ENCODE results near the gene MEIS2. TPM values are rescaled to one million over a fixed set of nuclear protein-coding genes. Genes with fewer than 3 reads are reported as not detected.

MEIS2 gene
- polyA plus RNA-seq, 2 of the 4 experiments (the other 2 are of a cell fraction): 7.3 to 11.1 TPM

- DNase-seq (ENCODE audit: low read depth in 1 of 2, low spot score in 1 of 2): no peak
- POLR2A ChIA-PET: no interaction called here
- 66% methylated on average over 2 of the region's 2 CpGs for WGBS (ENCODE audit: missing lambda C conversion rate)
These were observed 104.2 kb downstream of the MEIS2 start for GRCh38 chr15:36996121-36996520.

GRCh38 chr15:36994790-36995189 is 105.6 kb downstream of the MEIS2 start:
- no peak overlapping the region for H3K27ac ChIP-seq
- 88% methylated on average over 8 of the region's 8 CpGs for WGBS (ENCODE audit: missing lambda C conversion rate)

More at GRCh38 chr15:36996121-36996520, 104.2 kb downstream of the MEIS2 start:
- no peaks in the 10 kb centered on the region for H3K4me1 ChIP-seq
- FAIRE-seq: no peak
- ATAC-seq: no peak
- H3K9me3 ChIP-seq: no peaks in the 10 kb centered on the region
- H3K4me2 ChIP-seq: no peak overlapping the region
- no peak for TF ChIP-seq CBX2 (IDR thresholded peaks at IDR 0.05; ENCODE audit: borderline replicate concordance, low read depth)
- no peak overlapping the region for H3K4me3 ChIP-seq
- CTCF ChIA-PET: no interaction called here
- H3K27ac ChIP-seq: no peak overlapping the region

More at GRCh38 chr15:36994790-36995189, 105.6 kb downstream of the MEIS2 start:
- Histone ChIP-seq H3K9me3 (no peaks in the 10 kb centered on the region), H3K4me3 (no peak overlapping the region), H3K4me2 (no peak overlapping the region), H3K4me1 (no peaks in the 10 kb centered on the region)
- TF ChIP-seq NPAS2 (CRISPR knock-in tag; IDR thresholded peaks at IDR 0.05; ENCODE audit: borderline replicate concordance): no peak
- TF ChIP-seq NFE2L2 (conservative IDR thresholded peaks at IDR 0.05; ENCODE audit: low read length): no peak
- TF ChIP-seq HDAC2 (IDR thresholded peaks at IDR 0.05): no peak
- TF ChIP-seq CEBPB (IDR thresholded peaks at IDR 0.05): no peak
- TF ChIP-seq USF2 (IDR thresholded peaks at IDR 0.05): no peak
- no peak for TF ChIP-seq BCL3 (IDR thresholded peaks at IDR 0.05)
- TF ChIP-seq ZNF302 (CRISPR knock-in tag; IDR thresholded peaks at IDR 0.05): no peak
- TF ChIP-seq EP300 (IDR thresholded peaks at IDR 0.05): no peak
- TF ChIP-seq TFCP2L1 (CRISPR knock-in tag; IDR thresholded peaks at IDR 0.05): no peak
- TF ChIP-seq RFX5 (IDR thresholded peaks at IDR 0.05): no peak
- TF ChIP-seq HOXB5 (CRISPR knock-in tag; IDR thresholded peaks at IDR 0.05): no peak
- TF ChIP-seq ZSCAN20 (CRISPR knock-in tag; IDR thresholded peaks at IDR 0.05): no peak
- no peak for TF ChIP-seq EHF (CRISPR knock-in tag; IDR thresholded peaks at IDR 0.05)
- no peak for TF ChIP-seq MYC (IDR thresholded peaks at IDR 0.05; ENCODE audit: borderline replicate concordance, low read length)
- no peak for TF ChIP-seq E2F6 (IDR thresholded peaks at IDR 0.05; ENCODE audit: borderline replicate concordance, low read depth)
- no peak for TF ChIP-seq ATOH8 (CRISPR knock-in tag; IDR thresholded peaks at IDR 0.05; ENCODE audit: low read depth)
- no peak for TF ChIP-seq SMC3 (IDR thresholded peaks at IDR 0.05)
- no peak for TF ChIP-seq REST (IDR thresholded peaks at IDR 0.05)
- TF ChIP-seq EHMT2 (IDR thresholded peaks at IDR 0.05; ENCODE audit: low read depth): no peak
- CTCF ChIA-PET: no interaction called here
- FAIRE-seq (no peak), ATAC-seq (no peak), DNase-seq (ENCODE audit: low read depth in 1 of 2, low spot score in 1 of 2) (no peak)
- POLR2A ChIA-PET: no interaction called here
